Lung (tissue), 12 donors: Measurements from ENCODE around the gene HNF4A. TPM values are rescaled to one million over a fixed set of nuclear protein-coding genes. Genes with fewer than 3 reads are reported as not detected.

Experiments
- ATAC-seq: fragments of 200-7000 bp; cut with Tn5 transposase; one replicate; pipeline ENCODE4 v1.9.1; 2020; ENCODE audit warnings: moderate number of reproducible peaks; ENCODE audit not compliant: insufficient read depth, low FRiP score
- DNase-seq, 3 donors: peaks; one replicate each; pipeline ENCODE4 v3.0.0-alpha.2; 2013 to 2017
- H3K27ac ChIP-seq, 2 donors: one replicate each; pipeline ENCODE4 v1.5.1; 2013; ENCODE audit warnings: mild to moderate bottlenecking in 2 of 2, moderate library complexity in 2 of 2, control low read depth in 1 of 2, inconsistent platforms in 1 of 2, low read depth in 1 of 2, low read length in 1 of 2
- H3K27me3 ChIP-seq, 3 donors: one replicate each; pipeline ENCODE4 v1.5.1; 2013; ENCODE audit warnings: low read length in 2 of 3; ENCODE audit not compliant: control insufficient read depth in 3 of 3, insufficient read depth in 3 of 3
- H3K36me3 ChIP-seq, 4 donors: one replicate each; pipeline ENCODE4 v1.5.1; 2013; ENCODE audit warnings: low read length in 4 of 4, mild to moderate bottlenecking in 1 of 4, moderate library complexity in 1 of 4; ENCODE audit not compliant: control insufficient read depth in 4 of 4, insufficient read depth in 4 of 4
- H3K4me1 ChIP-seq, 5 donors: one replicate each; pipeline ENCODE4 v1.5.1; 2013; ENCODE audit warnings: low read length in 5 of 5, mild to moderate bottlenecking in 2 of 5, moderate library complexity in 1 of 5; ENCODE audit not compliant: control insufficient read depth in 5 of 5, insufficient read depth in 5 of 5
- H3K4me3 ChIP-seq: one replicate; pipeline ENCODE4 v1.5.1; 2013; ENCODE audit warnings: mild to moderate bottlenecking, control low read depth, moderate library complexity
- H3K9ac ChIP-seq, 2 donors: one replicate each; pipeline ENCODE4 v1.5.1; 2013; ENCODE audit warnings: low read length in 2 of 2, control low read depth in 1 of 2; ENCODE audit not compliant: insufficient read depth in 1 of 2
- H3K9me3 ChIP-seq, 4 donors: one replicate each; pipeline ENCODE4 v1.5.1; 2013; ENCODE audit warnings: low read length in 3 of 4, mild to moderate bottlenecking in 1 of 4, moderate library complexity in 1 of 4; ENCODE audit not compliant: control insufficient read depth in 4 of 4, insufficient read depth in 3 of 4
- CTCF ChIP-seq: IDR thresholded peaks from 2 replicates; pipeline ENCODE4 v1.5.1; 2012; ENCODE audit warnings: mild to moderate bottlenecking; ENCODE audit errors: control extremely low read depth, extremely low read depth
- WGBS, 2 donors: extraction: QIAGEN DNeasy Blood & Tissue Kit; methylation state at CpG; one replicate each; pipeline ENCODE4 v1.1.7; 2013; 5-methylcytosine and 5-hydroxymethylcytosine counted together
- polyA plus RNA-seq, 2 donors: library from polyadenylated mRNA; stranded (reverse); fragments of 200-250 nt; gene quantifications; one replicate each; pipeline ENCODE4 v1.2.1, GENCODE V29; 2013
- total RNA-seq, 2 donors: library from RNA; depleted of rRNA in 1 of 2; stranded (reverse); fragments of >200 nt in 1 of 2; gene quantifications; one replicate each; pipeline ENCODE4 v1.2.1, GENCODE V29; 2014 to 2021
- donor health status: control.
- donor health status: control.
- donor health status: Bipolar disorder and iron deficiency.
- donor health status: healthy.
- donor health status: DM: yes; HTN: yes; CAD: no.

Gene HNF4A
- total and polyA plus RNA-seq, 4 donors = 0.14 to 1.3 (median 0.41) TPM

GRCh38 chr20:44412402-44413144 is 57.1 kb downstream of the HNF4A start:
- Histone ChIP-seq H3K36me3 (no peaks in the 10 kb centered on the region), H3K27me3 (no peaks in the 10 kb centered on the region), H3K4me3 (no peak overlapping the region), H3K9ac (no peak overlapping the region), H3K9me3 (no peaks in the 10 kb centered on the region), H3K4me1 (no peaks in the 10 kb centered on the region), H3K27ac (no peak overlapping the region)
- no peak for TF ChIP-seq CTCF
- ATAC-seq = no peak
- no peak for DNase-seq
- 53 to 71% methylated on average over 24 of the region's 24 CpGs for WGBS, 2 donors

GRCh38 chr20:44413575-44414345 is 58.3 kb downstream of the HNF4A start:
- no peak for ATAC-seq
- 92 to 96% methylated on average over 14 of the region's 14 CpGs for WGBS, 2 donors

GRCh38 chr20:44414346-44414714 is 58.8 kb downstream of the HNF4A start:
- Histone ChIP-seq H3K27ac (no peak overlapping the region), H3K36me3 (no peaks in the 10 kb centered on the region), H3K4me3 (no peak overlapping the region), H3K9me3 (no peaks in the 10 kb centered on the region), H3K9ac (no peak overlapping the region), H3K4me1 (no peaks in the 10 kb centered on the region), H3K27me3 (no peaks in the 10 kb centered on the region)
- no peak for DNase-seq
- WGBS, 2 donors = 85 to 87% methylated on average over 16 of the region's 16 CpGs
- no peak for TF ChIP-seq CTCF
- ATAC-seq = no peak

More at GRCh38 chr20:44413575-44414345, 58.3 kb downstream of the HNF4A start:
- DNase-seq = no peak
- H3K36me3 ChIP-seq = no peaks in the 10 kb centered on the region
- no peaks in the 10 kb centered on the region for H3K4me1 ChIP-seq
- no peak overlapping the region for H3K9ac ChIP-seq
- no peak overlapping the region for H3K27ac ChIP-seq
- H3K9me3 ChIP-seq = no peaks in the 10 kb centered on the region
- TF ChIP-seq CTCF = no peak
- no peaks in the 10 kb centered on the region for H3K27me3 ChIP-seq
- no peak overlapping the region for H3K4me3 ChIP-seq
